GM21717 (cell line): ENCODE measurements around the gene USP49.

Experiments
- ATAC-seq: cut with Tn5 transposase; IDR thresholded peaks from one replicate; pipeline ENCODE4 v1.9.1; 2021; ENCODE audit warnings: mild to moderate bottlenecking, moderate library complexity; ENCODE audit not compliant: unreplicated experiment

Gene USP49

DNA sequence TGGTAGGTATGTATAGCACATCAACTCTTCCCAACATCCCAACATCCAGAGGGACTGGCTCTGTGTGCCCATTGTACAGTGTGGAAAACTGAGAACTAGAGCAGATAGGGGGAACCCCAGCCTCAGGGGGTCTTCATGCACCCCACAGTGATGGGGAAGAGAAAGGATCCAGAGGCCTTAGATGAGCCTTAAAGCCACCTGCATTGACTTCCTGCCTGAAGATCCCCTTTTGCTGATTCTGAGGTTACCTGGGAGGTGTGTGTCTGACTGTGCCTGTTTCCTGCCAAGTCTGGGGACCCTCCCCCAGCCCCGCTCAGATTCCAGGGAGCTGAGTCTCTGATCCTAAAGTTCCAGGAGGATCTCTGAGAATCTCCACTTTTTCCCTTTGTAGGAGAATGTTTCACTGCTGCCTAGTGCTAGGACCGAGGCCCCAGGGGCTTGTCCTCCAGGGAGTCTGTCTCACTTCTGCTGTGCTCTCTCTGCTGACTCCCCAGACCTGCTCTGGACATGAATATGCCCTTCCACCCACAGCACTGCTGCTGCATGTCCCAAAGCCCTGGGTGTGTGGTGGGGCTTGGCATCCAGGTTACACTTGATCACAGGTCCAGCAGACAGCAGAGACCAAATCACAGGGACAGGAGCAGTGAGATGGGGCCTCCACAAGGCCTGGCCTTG is 135.1 kb downstream of the USP49 start:
- ATAC-seq, result no peak

DNA sequence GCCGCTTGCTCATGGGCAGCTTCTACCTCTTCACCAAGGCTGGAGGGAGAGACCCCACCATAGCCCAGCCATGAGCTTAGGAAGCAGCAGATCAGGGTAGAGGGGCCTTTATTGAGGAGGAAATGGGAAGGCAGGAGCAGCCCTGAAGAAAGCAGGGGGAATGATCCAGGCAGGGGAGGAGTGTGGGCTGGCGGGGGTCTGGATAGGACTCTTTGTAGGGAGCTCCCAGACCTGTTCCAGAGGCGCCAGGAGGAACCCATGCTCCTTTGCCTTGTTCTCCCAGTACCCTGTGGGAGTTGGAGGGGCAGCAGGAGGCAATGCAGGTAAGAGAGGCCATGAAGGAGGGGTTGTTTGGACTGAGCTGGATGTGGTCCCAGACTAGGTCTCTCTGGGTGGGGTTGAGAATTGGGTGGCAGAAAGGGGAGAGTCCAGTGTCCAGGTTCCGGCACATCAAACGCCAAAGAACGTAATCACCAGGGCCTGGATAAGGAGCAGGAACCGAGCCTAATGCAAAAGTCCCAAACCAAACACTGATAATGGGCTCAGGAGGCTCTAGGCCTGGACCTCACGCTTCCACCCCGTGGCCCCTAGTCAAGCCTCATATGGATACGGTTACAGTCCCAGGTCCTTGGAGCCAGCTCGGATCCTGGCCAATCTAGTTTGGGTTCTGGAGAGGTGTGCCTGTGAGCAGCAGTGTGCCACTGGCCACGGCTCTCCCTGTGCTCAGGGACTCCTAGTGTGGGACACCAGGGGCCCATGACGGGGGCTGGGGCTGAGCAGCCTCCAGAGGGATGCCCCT is 135.9 kb downstream of the USP49 start:
- no peak for ATAC-seq

DNA sequence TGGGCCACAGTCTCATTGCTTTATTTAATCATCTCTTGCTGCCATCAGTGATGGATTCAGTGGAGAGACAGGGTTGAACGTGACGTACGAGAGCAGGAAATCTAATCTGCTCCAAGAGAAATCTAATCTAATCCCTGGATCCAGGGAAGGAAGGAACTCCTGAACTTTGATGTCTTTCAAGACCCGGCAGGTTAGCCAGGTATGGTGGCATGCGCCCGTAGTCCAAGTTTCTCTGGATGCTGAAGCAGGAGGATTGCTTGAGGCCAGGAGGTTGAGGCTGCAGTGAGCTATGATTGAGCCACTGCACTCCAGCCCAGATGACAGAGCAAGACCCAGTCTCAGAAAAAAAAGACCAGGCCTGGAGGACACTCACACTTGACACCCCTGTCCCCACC is 136.5 kb downstream of the USP49 start:
- ATAC-seq, result no peak

DNA sequence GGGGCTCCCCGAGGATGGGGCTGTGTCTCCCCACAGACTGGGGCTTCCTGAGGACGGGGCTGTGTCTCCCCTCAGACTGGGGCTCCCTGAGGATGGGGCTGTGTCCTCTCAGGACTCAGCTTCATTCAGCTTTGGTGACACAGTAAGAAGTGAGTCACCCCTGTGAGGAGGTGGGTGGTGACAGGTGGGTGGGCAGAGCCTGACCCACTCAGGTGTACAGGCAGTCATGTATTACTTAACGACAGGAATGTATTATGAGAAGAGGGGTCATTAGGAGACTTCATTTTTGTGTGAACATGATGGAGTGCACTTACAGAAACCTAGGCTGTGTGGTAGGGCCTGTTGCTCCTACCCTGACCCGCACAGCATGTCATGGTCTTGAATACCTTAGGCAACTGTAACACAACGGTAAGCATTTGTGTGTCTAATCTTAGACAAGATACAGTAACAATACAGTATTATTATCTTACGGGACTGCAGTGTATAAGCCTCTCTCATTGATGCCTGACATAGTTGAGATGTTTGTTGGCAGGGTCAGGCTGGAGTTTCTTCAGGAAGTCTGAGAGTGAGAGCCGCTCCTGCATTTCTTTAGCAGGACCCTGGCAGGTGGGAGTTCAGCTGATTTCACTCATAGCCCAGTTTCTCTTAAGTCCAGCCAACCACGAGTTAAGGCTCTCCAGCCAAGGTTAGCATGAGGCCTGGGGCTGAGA is 137.1 kb downstream of the USP49 start:
- no peak for ATAC-seq

DNA sequence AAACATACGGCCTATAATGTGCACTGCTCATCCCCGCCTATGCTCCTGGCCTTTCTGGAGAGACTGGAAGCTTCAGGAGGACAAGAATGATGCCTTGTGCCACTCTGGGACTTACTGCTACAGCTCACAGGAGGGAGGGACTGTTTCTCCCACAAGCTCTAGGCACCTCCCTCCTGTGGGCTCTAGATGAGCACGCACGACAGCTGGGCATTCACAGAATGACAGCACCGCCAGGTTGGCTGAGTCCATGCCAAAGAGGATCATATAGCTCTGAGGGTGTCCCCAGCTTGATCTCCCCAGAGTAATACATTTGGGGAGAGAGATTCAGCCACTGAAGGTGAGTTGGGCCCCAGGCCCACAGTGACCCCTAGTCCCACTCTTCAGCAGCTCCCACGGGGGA is 137.9 kb downstream of the USP49 start:
- ATAC-seq, result no peak

DNA sequence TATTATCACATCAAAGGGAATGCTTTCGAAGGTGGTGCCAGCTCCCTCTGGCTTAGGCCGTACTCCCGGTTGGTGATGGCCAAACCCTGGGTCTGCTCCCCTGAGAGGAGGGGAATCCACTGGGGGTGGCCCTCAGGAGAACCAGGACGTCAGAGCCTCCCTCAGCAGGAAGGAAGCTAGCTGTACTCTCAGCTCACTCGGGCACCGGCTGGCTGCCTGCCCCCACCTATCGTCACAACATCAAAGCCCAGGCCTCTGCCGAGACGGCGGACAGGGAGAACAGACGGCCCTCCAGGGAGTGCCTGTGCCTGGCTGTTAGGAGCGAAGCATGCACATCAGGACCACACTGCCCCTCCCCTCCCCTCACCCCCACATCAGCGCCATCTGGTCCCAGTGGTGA is 138.8 kb downstream of the USP49 start:
- no peak for ATAC-seq

DNA sequence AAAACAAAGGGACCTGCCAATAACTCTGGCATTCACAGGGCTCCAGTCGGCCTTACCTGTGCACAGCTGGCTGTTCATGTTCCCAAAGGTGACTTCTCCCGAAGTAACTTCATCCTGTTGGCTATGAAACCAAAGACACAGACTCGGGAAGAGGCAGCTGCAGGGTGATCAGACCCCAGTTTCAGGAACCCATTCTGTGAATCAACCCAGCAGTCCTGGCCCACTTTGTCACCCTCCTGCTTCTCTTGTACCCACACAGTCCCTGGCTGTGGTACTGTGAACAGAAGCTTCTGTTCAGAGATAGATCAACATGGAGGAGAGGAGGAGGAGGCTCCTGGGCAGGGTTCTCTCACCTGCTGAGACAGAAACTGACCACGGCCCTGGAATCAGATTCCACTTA is 139.3 kb downstream of the USP49 start:
- ATAC-seq, result no peak

DNA sequence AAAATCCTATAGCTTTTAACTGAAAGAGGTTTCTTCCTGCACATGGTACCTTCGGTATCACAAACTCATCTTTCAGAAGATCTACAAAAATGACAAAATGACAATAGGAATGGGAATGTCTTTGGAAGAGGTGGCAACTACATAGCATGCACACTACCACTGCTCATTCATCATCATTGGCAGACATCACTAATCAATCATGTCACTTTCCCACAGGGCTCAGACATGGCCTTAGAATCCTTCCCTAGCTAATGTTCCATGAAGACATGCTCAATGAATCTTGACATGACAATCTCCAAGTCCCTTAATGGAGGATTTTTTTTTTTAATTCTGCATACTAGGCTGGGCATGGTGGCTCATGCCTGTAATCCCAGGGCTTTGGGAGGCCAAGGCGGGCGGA is 144.8 kb downstream of the USP49 start:
- ATAC-seq, result no peak

DNA sequence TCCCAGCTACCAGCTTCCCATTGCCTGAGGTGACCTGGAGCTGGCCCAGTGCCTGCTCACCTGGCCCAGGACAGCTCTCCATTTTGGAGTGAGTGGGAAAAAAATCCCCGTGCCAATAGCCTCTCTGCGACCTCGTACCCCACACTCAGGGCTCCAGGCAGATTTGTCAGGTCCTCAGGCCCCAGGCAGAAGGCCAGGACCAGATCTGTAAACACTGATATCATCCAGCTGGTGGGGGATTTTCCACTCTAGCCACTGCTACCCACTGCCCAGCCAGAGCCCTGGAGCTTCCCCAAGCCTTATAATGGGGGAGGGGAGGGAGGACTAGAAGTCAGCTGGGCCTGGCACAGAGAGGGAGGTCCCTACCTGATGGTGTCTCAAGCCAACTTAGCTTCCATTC is 146.6 kb downstream of the USP49 start:
- no peak for ATAC-seq

DNA sequence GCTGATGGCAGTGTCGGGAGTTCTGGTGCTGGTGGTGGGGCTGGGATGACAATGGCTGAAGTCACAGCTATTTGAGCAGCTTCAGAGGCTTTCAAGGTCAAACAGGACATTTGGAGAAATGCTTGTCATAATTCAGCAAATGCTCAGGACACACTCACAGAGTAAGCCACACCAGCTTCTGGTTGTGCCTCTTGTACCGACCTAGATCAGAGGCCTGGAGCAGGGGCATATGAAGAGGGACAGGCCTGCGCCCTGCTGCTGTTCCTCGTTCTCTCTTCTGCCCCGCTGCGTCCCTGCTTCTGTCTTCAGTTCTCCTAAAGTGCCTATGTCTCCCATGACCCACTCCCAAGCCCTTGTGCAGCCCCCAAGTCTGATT is 147.1 kb downstream of the USP49 start:
- no peak for ATAC-seq

DNA sequence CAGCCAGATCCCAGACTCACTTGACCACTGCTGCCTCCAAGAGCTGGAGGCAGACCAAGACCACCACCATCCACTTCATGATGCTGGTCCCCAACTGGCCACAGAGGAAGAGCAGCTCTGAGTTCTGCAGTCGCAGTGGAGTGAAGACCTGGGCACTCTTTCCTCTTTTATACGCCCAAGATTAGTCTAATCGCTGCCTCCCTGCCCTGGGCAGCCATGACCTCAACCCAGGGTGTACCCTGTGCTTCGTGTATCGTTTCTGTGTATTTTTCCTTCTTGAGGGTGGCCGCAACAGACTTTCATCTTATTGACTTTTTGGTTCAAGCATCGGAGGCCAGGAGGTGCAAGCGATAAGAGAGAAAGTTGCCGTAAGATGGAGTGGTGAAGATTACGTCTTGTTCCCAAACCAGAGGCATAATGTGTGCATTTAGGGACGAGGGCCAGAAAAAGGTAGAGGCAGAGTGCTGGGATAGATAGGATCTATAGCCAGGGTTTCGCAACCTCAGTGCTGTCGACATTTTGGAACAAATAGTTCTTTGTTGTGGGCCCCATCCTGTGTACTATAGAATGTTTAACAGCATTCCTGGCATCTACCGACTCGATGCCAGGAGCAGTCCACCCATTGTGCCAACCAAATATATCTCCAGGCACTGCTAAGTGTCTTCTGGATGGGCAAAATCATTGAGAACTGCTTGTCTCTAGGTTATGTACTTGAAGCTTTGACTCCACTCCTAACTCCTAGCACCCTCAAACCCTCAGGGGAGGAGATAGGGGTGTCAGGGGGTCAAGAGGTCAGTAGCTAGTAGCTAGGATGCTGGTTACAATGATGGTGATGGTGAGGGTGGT is 147.7 kb downstream of the USP49 start, which contains the start of gene PGC:
Gene PGC (minus strand): TSS at position 142 of the 846 bp plus-strand sequence. CDS start 63 bp downstream, at position 79.
- ATAC-seq, result no peak

DNA sequence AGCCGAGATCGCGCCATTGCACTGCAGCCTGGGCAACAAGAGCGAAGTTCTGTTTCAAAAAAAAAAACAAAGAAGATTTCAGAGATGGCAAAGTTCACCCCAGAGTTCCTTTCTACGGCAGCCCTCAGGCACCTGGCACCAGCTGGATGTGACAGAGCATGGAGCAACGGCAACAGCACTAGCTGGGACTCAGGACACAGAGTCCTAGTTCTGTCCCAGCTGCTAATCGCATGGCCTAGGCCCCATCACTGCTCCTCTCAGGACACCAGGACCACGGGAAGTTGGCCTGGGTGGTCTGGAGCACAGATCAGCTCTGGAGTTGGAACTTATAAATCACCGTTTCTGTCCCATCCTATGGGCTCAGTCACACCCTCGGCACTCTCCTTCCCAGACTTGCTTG is 149.1 kb downstream of the USP49 start:
- no peak for ATAC-seq

DNA sequence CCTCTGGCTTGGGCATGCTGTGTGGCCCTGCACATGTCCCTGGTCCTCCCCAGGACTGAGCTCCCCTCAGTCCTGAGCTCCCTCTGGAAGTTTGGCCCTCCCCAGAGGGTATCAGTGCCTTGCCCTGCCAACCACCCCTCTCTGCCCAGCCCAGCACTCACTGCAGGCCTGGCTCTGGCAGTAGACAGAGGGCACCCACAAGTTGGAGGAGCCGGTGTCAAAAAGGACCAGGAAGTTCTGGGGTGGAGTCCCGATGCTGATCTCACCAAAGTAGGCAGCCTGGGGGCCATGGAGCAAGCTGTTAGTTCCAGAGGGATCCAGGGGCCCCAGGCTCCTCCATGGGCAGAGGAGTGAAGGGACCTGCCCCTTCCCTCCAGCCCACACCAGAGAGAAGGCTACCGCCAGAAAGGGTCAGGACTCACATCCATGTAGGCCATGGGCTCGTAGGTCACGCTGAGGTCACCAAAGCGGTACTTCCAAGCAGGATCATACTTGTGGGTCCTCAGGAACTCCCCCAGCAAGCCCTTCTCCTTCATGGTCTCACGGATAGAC is 150.9 kb downstream of the USP49 start:
- no peak for ATAC-seq

DNA sequence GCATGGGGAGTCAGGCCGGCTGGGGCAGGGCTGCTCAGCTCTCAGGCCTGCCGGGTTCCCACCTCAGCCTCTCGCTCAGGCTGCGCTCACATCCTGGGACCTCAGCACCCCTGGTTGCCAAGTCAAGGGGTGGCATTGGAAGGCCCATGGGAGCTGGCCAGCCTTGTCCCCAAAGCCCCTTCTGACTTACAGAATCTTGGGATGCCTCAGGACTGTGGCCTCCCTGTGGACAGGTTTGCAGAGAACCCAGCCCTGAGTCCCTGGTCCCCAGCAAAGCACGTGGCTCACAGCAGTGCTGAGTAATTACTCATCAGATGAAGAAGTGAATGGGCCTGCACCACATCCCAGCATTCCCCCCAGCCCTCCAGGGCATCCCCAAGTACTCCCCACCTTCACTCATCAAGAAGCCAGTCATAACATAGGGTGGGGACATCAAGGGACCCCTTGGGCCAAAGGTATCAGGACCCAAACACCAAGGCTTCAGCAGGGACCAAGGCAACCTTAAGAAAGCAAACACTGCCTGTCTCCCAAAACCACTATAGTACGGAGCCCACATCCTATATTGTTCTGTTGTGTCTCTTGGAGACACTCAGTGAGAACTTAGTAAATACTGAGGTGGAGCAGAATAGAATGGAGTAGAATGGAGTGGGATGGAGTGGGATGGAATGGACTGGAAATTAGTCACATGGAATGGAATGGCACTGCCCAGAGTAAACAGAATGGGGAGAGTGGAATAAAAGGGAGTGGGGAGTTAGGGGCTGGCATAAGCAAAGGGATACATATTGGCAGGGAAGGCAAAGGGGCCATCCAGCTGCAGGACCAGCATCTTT is 151.6 kb downstream of the USP49 start:
- no peak for ATAC-seq

DNA sequence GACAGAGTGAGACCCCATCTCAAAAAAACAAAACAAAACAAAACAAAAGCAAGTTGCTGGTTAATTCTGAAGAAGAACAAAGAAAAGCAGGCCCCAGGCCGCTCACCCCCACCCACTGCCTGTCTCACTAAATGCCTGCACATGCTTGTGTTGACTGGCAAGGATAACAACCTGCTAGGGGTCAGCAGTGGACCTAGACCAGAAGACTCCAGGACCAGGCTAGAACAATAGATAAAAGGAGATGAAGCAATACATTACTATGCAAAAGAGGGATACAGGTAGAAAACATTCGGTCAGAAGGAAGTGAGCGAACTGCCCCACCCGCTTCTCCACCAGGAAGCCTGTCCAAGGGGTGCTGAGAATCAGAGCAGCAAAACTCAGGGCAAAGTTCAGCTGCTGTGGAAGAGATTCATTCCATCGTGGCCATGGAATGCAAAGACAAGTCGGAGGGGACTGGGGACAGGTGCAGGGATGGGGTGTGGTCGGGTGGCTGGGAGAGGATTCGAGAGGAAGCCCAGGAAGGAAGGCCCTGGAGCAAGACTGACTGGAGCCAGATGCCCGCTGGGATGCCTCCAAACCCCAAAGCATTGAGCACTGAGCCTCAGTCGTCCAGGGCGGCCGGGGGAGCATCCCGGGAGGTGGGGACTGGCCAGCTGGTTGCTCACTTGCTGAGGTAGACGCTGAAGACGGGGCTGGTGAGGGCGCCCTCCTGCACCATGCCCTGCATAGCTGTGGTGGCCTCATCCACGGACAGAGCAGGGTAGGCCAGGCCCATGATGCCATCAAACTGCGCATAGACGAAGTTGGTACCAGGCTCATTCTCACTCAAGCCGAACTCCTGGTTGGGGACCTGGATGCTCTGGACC is 153.3 kb downstream of the USP49 start:
- ATAC-seq, result no peak

DNA sequence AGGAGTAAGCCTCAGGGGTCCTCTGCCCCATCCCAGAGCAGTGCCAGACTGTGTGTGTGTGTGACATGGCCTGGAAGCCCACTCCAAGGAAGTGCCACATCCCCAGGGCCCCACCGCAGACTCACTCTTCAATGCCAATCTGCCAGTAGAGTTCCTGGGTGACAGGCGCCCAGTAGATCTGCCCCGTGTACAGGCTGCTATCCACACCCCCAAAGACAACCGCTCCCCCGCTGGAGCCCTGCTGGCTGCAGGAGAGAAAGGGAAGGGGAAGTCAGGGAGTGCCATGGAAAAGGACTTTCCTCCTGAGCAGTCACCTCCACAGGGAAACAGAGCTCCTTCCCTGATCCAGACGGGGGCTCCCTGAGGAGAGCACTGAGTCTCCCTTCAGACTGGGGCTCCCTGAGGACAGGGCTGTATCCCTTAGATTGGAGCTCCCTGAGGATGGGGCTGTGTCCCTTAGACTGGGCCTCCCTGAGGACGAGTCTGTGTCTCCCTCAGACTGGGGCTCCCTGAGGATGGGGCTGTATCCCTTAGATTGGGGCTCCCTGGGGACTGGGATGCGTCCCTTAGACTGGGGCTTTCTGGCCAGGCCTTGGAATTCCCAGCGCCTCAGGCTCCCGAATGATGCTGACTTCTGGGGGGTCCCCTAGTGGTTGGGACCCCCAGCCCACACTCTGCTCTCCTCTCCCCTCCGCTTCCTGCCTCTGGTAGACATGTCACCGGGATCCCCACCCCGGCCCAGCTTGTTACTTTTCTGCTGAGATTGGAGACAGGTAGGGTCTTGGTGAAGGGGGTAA is 154.6 kb downstream of the USP49 start:
- no peak for ATAC-seq
